HEK293 (cell line): ENCODE results near the gene DMD.

Experiments
- CTCF ChIA-PET: fragments of 350-600 bp; formaldehyde crosslinking; extraction: SDS; loops from one replicate; lab custom pipeline; 2021; ENCODE audit warnings: antibody characterized with exemption; lab: Yijun Ruan, JAX
- POLR2A ChIA-PET: fragments of 300-600 bp; formaldehyde crosslinking; extraction: SDS; loops from one replicate; lab custom pipeline; 2020; ENCODE audit warnings: antibody characterized with exemption, inconsistent platforms; lab: Yijun Ruan, JAX
- H3K27ac ChIP-seq: fragments of 200-500 bp; sonication (Bioruptor generic); 2 replicates; pipeline ENCODE4 v1.5.1; 2014; ENCODE audit warnings: low read depth, low read length, control low read depth, inconsistent platforms; ENCODE audit errors: extremely low read depth
- H3K36me3 ChIP-seq, 2 experiments: fragments of 200-500 bp in 1 of 2; sonication (Bioruptor generic) in 1 of 2; 1 replicate in 1 of 2; 2 replicates in 1 of 2; pipeline ENCODE4 v1.5.1; 2014 to 2017; ENCODE audit warnings: inconsistent platforms in 2 of 2, low read length in 2 of 2; ENCODE audit not compliant: control insufficient read depth in 2 of 2, insufficient read depth in 1 of 2
- H3K4me1 ChIP-seq: fragments of 200-500 bp; sonication (Bioruptor generic); 2 replicates; pipeline ENCODE4 v1.5.1; 2014; ENCODE audit warnings: mild to moderate bottlenecking, low read length, inconsistent platforms; ENCODE audit not compliant: control insufficient read depth, insufficient read depth
- H3K4me3 ChIP-seq: 2 replicates; pipeline ENCODE4 v1.5.1; 2011; ENCODE audit warnings: low read depth, mild to moderate bottlenecking, control low read depth, low read length, moderate library complexity
- H3K9me3 ChIP-seq: fragments of 200-500 bp; sonication (Bioruptor generic); 2 replicates; pipeline ENCODE4 v1.5.1; 2014; ENCODE audit warnings: low read depth, low read length, inconsistent platforms; ENCODE audit not compliant: control insufficient read depth, insufficient read depth
- KLF16 ChIP-seq: fragments of 450-650 bp; formaldehyde crosslinking; IDR thresholded peaks from 2 replicates; pipeline ENCODE4 v1.5.1; 2017; ENCODE audit warnings: missing biosample characterization, missing genetic modification characterization
- SETDB1 ChIP-seq: IDR thresholded peaks from one replicate; pipeline ENCODE4 v1.6.1; 2017; ENCODE audit warnings: mild to moderate bottlenecking, low read length, moderate library complexity, mixed read lengths; ENCODE audit not compliant: insufficient read length
- SP7 ChIP-seq: fragments of 450-650 bp; formaldehyde crosslinking; IDR thresholded peaks from 2 replicates; pipeline ENCODE4 v1.5.1; 2016; ENCODE audit warnings: missing biosample characterization, missing genetic modification characterization
- TRIM28 ChIP-seq: IDR thresholded peaks from 2 replicates; pipeline ENCODE4 v1.6.1; 2011; ENCODE audit warnings: low read length, control low read depth, borderline replicate concordance
- WT1 ChIP-seq: fragments of 450-650 bp; formaldehyde crosslinking; IDR thresholded peaks from 2 replicates; pipeline ENCODE4 v1.5.1; 2016; ENCODE audit warnings: missing biosample characterization, missing genetic modification characterization
- ZNF133 ChIP-seq: fragments of 450-650 bp; formaldehyde crosslinking; IDR thresholded peaks from 2 replicates; pipeline ENCODE4 v1.5.1; 2016; ENCODE audit warnings: missing biosample characterization, missing genetic modification characterization
- ZNF138 ChIP-seq: fragments of 450-650 bp; formaldehyde crosslinking; IDR thresholded peaks from 2 replicates; pipeline ENCODE4 v1.5.1; 2016; ENCODE audit warnings: missing biosample characterization, missing genetic modification characterization, borderline replicate concordance
- ZNF274 ChIP-seq, 2 experiments: fragments of 200-500 bp in 1 of 2; fragments of 450-650 bp in 1 of 2; sonication (Bioruptor generic) in 1 of 2; formaldehyde crosslinking in 1 of 2; IDR thresholded peaks; 2 replicates each; pipeline versions ENCODE4 v1.5.1 to v1.6.1; 2014 to 2016; ENCODE audit warnings: borderline replicate concordance in 1 of 2, inconsistent platforms in 1 of 2, low read length in 1 of 2, missing biosample characterization in 1 of 2, missing genetic modification characterization in 1 of 2
- ZNF335 ChIP-seq: fragments of 450-650 bp; formaldehyde crosslinking; conservative IDR thresholded peaks from 2 replicates; pipeline ENCODE4 v1.5.1; 2016; ENCODE audit warnings: missing biosample characterization, missing genetic modification characterization
- ZNF530 ChIP-seq: fragments of 450-650 bp; formaldehyde crosslinking; IDR thresholded peaks from 2 replicates; pipeline ENCODE4 v1.5.1; 2016; ENCODE audit warnings: low read depth, missing biosample characterization, missing genetic modification characterization
- ZNF596 ChIP-seq: fragments of 450-650 bp; IDR thresholded peaks from 2 replicates; pipeline ENCODE4 v1.5.0; 2018; ENCODE audit warnings: missing biosample characterization, mild to moderate bottlenecking, missing genetic modification characterization, moderate library complexity
- ZNF629 ChIP-seq: fragments of 450-650 bp; formaldehyde crosslinking; IDR thresholded peaks from 2 replicates; pipeline ENCODE4 v1.5.1; 2017; ENCODE audit warnings: missing biosample characterization, missing genetic modification characterization
- ZNF707 ChIP-seq: fragments of 450-650 bp; formaldehyde crosslinking; IDR thresholded peaks from 2 replicates; pipeline ENCODE4 v1.5.1; 2016; ENCODE audit warnings: missing biosample characterization, missing genetic modification characterization
- ZNF776 ChIP-seq: fragments of 450-650 bp; formaldehyde crosslinking; IDR thresholded peaks from 2 replicates; pipeline ENCODE4 v1.5.0; 2017; ENCODE audit warnings: missing biosample characterization, missing genetic modification characterization, borderline replicate concordance
- TF ChIP-seq, protein P1 (sequence below): fragments of 450-650 bp; formaldehyde crosslinking; IDR thresholded peaks from 2 replicates; pipeline ENCODE4 v1.5.1; 2016; ENCODE audit warnings: missing biosample characterization, missing genetic modification characterization
- TF ChIP-seq, protein P2 (sequence below): fragments of 450-650 bp; formaldehyde crosslinking; IDR thresholded peaks from 2 replicates; pipeline ENCODE4 v1.5.1; 2016; ENCODE audit warnings: missing biosample characterization, missing genetic modification characterization

The DMD gene

DNA sequence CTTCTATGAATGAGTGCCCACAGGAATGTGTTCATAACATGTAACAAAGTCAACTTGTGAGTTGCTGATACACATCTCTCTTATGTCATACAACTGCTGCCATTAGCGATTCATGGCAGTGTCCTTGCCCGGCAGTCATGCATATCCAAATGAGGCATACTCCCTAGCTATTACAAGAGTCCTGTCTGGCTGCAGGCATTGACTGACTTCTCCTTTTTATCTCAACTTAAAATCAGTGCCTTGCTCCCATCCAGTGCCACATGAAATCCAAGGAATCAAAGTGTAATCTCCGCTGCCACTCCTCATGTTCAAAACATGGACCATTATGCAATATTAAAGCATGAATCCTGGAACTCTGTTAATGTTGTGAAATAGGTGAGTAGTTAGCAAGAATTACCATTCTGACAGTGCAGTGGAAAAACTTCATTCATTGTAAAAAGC lies 1790.6 kb downstream of the DMD start:
- H3K9me3 ChIP-seq: no peaks in the 10 kb centered on the region
- H3K27ac ChIP-seq: no peak overlapping the region
- H3K4me1 ChIP-seq: peaks cover 7% of the 10 kb centered on the region; the same call in 1 of the 2 replicates
- H3K36me3 ChIP-seq: no peaks in the 10 kb centered on the region
- ChIA-PET CTCF (interaction anchor here (0.6 to 0.8 kb wide), 2 partner anchors 15 to 96 kb away, joined by 3 read pairs; no protein-coding TSS in a partner anchor), POLR2A (no interaction called here)
- no peak overlapping the region for H3K4me3 ChIP-seq
- TF ChIP-seq SP7 (tag by site-specific recombination) (no peak), TRIM28 (peak; percentile 95), ZNF335 (tag by site-specific recombination) (no peak), ZNF138 (tag by site-specific recombination) (no peak), WT1 (tag by site-specific recombination) (peak; percentile 45), SETDB1 (peak; percentile 8), ZNF274 (IDR thresholded peaks at IDR 0.05; ENCODE audit: low read length) (no peak), ZNF274 (tag by site-specific recombination; IDR thresholded peaks at IDR 0.05; ENCODE audit: borderline replicate concordance) (no peak)

DNA sequence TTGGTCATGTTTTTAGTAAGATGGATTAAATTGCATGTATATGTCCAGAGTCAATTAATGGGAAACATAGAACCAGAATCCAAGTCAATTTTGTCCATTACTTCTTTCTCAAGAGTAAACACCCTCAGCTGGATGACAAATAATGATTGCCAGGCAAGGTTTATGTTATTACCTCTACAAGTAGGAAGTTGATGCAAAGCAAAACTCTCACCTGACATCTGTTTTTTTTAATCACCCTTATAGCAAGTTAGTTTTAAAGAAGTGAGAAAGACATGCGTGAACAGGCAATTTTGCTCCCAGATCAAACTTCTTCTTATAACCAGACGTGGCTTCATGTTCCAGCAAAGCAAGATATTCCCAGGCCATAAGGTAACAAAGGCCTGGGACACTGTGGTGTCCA lies 1791.0 kb downstream of the DMD start:
- Histone ChIP-seq H3K27ac (no peak overlapping the region), H3K4me1 (peaks cover 8% of the 10 kb centered on the region; the same call in 1 of the 2 replicates), H3K36me3 (no peaks in the 10 kb centered on the region), H3K4me3 (no peak overlapping the region), H3K9me3 (no peaks in the 10 kb centered on the region)
- ChIA-PET POLR2A (no interaction called here), CTCF (no interaction called here)
- TF ChIP-seq ZNF274 (IDR thresholded peaks at IDR 0.05; ENCODE audit: low read length) (no peak), ZNF274 (tag by site-specific recombination; IDR thresholded peaks at IDR 0.05; ENCODE audit: borderline replicate concordance) (no peak), SETDB1 (peak; percentile 60), ZNF596 (tag by site-specific recombination) (no peak)

DNA sequence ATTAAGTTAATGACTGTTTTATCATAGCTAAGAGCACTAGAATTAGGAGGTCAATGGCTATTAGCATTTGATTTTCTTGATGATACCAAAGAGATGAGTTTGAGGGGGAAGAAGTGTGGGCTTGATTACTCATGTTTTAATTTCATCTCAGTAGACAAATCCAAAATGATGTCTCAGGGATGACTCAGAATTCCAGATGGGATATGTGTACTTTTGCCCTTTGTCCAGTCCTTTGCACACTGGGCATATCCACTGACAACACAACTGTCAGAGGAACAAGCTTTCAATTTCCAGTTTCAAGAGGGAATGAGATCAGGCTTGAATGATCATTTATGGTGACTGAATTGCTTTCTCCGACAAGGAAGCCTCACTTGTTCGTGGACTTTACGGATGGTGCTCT lies 1814.2 kb downstream of the DMD start:
- Histone ChIP-seq H3K27ac (no peak overlapping the region), H3K9me3 (no peaks in the 10 kb centered on the region), H3K36me3 (no peaks in the 10 kb centered on the region), H3K4me1 (no peaks in the 10 kb centered on the region), H3K4me3 (no peak overlapping the region)
- POLR2A ChIA-PET: no interaction called here
- TF ChIP-seq, protein P1, sequence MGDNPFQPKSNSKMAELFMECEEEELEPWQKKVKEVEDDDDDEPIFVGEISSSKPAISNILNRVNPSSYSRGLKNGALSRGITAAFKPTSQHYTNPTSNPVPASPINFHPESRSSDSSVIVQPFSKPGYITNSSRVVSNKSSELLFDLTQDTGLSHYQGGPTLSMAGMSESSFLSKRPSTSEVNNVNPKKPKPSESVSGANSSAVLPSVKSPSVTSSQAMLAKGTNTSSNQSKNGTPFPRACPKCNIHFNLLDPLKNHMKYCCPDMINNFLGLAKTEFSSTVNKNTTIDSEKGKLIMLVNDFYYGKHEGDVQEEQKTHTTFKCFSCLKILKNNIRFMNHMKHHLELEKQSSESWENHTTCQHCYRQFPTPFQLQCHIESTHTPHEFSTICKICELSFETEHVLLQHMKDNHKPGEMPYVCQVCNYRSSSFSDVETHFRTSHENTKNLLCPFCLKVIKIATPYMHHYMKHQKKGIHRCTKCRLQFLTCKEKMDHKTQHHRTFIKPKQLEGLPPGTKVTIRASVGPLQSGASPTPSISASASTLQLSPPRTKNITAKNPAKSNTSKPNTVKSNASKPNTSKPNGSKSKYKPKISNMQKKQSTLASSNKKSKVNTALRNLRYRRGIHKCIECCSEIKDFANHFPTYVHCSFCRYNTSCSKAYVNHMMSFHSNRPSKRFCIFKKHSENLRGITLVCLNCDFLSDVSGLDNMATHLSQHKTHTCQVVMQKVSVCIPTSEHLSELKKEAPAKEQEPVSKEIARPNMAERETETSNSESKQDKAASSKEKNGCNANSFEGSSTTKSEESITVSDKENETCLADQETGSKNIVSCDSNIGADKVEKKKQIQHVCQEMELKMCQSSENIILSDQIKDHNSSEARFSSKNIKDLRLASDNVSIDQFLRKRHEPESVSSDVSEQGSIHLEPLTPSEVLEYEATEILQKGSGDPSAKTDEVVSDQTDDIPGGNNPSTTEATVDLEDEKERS: no peak
- TF ChIP-seq ZNF707 (tag by site-specific recombination): no peak
- TF ChIP-seq ZNF530 (tag by site-specific recombination): no peak
- TF ChIP-seq KLF16 (tag by site-specific recombination): no peak
- TF ChIP-seq ZNF133 (tag by site-specific recombination): no peak
- TF ChIP-seq ZNF629 (tag by site-specific recombination): no peak
- TF ChIP-seq ZNF776 (tag by site-specific recombination): no peak
- TF ChIP-seq, protein P2, sequence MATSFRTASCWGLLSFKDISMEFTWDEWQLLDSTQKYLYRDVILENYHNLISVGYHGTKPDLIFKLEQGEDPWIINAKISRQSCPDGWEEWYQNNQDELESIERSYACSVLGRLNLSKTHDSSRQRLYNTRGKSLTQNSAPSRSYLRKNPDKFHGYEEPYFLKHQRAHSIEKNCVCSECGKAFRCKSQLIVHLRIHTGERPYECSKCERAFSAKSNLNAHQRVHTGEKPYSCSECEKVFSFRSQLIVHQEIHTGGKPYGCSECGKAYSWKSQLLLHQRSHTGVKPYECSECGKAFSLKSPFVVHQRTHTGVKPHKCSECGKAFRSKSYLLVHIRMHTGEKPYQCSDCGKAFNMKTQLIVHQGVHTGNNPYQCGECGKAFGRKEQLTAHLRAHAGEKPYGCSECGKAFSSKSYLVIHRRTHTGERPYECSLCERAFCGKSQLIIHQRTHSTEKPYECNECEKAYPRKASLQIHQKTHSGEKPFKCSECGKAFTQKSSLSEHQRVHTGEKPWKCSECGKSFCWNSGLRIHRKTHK (tag by site-specific recombination): no peak
- CTCF ChIA-PET: interaction anchor here (1.0 kb wide), 1 partner anchor 27 kb away, joined by 3 read pairs; no protein-coding TSS in a partner anchor
